ENCODE measurements around the gene LAMC1. TPM values are rescaled to one million over a fixed set of nuclear protein-coding genes. Genes with fewer than 3 reads are reported as not detected.

The LAMC1 gene
- total and polyA plus RNA-seq, 10 of the 15 experiments (the other 5 are each of a cell fraction or from before 2014, with no cell fraction given) = 4.6 to 51.4 (median 25.6) TPM

- H3K4me3 ChIP-seq = no peak overlapping the region
- H3K4me2 ChIP-seq (ENCODE audit: control insufficient read depth, insufficient read depth) = no peak overlapping the region
- in situ Hi-C loops (cut with MboI) (no loop called here), intact Hi-C loops (cut with micrococcal nuclease; ENCODE audit: unreplicated experiment) (no loop called here)
- DNase-seq (ENCODE audit: low read depth, low spot score) = no peak
- H3K9ac ChIP-seq (ENCODE audit: control insufficient read depth, insufficient read depth, low read length) = no peak overlapping the region
- no TSS peak for BruUV-seq (replicated peaks)
- no peaks in the 10 kb centered on the region for H3K27me3 ChIP-seq (replicated peaks in 1 of 2; ENCODE audit: control insufficient read depth in 2 of 2, insufficient read depth in 2 of 2, low read length in 1 of 2)
- ChIA-PET RAD21 (ENCODE audit: unreplicated experiment) (interaction anchor here (0.8 to 1.3 kb wide), 4 partner anchors 113 to 483 kb away, joined by 3 to 4 read pairs (median 3); no protein-coding TSS in a partner anchor), POLR2A (no interaction called here), CTCF (interaction anchor here (1.0 to 1.3 kb wide), 2 partner anchors 88 to 177 kb away, joined by 4 read pairs; no protein-coding TSS in a partner anchor), SMC1A (ENCODE audit: uncharacterized antibody, unreplicated experiment) (interaction anchor here (0.7 to 1.0 kb wide), 3 partner anchors 19 to 174 kb away, joined by 3 to 4 read pairs (median 3); no protein-coding TSS in a partner anchor)
- no peak overlapping the region for H2AFZ ChIP-seq (ENCODE audit: control insufficient read depth, low read depth, low read length)
- no peak for ATAC-seq
- no peaks in the 10 kb centered on the region for H3K9me3 ChIP-seq (replicated peaks; ENCODE audit: control insufficient read depth, insufficient read depth, low read length)
- TF ChIP-seq SUZ12 (IDR thresholded peaks at IDR 0.05; ENCODE audit: unreplicated experiment) (no peak), ZZZ3 (IDR thresholded peaks at IDR 0.05; ENCODE audit: control insufficient read depth, insufficient read length, low read depth) (no peak), ZBTB33 (IDR thresholded peaks at IDR 0.05) (no peak), ZNF384 (IDR thresholded peaks at IDR 0.05; ENCODE audit: borderline replicate concordance, low read depth, low read length) (no peak), E2F8 (IDR thresholded peaks at IDR 0.05; ENCODE audit: low read depth, partially characterized antibody) (no peak), IRF5 (IDR thresholded peaks at IDR 0.05; ENCODE audit: borderline replicate concordance) (no peak), BRCA1 (IDR thresholded peaks at IDR 0.05; ENCODE audit: low read depth, low read length) (no peak), TARDBP (IDR thresholded peaks at IDR 0.05; ENCODE audit: borderline replicate concordance) (no peak), CBX5 (IDR thresholded peaks at IDR 0.05; ENCODE audit: low read depth) (no peak), KLF5 (IDR thresholded peaks at IDR 0.05; ENCODE audit: partially characterized antibody) (no peak), E4F1 (IDR thresholded peaks at IDR 0.05; ENCODE audit: borderline replicate concordance, partially characterized antibody) (no peak), IRF3 (IDR thresholded peaks at IDR 0.05) (no peak), FOS (IDR thresholded peaks at IDR 0.05; ENCODE audit: borderline replicate concordance, extremely low read depth, insufficient read length) (no peak)
- WGBS (ENCODE audit: insufficient coverage, insufficient replicate concordance, low lambda C conversion rate, missing lambda C conversion rate) = 58% methylated on average over 4 of the region's 4 CpGs
- H3K79me2 ChIP-seq (ENCODE audit: control insufficient read depth, insufficient read depth, low read length) = no peaks in the 10 kb centered on the region
- H4K20me1 ChIP-seq (ENCODE audit: control insufficient read depth, insufficient read depth) = no peaks in the 10 kb centered on the region
- H3K4me1 ChIP-seq (ENCODE audit: control insufficient read depth, insufficient read depth, low read length) = no peaks in the 10 kb centered on the region; the same call in 1 of the 2 replicates
- no peak for FAIRE-seq
- peaks cover 6 to 13% of the 10 kb centered on the region in 2 experiments; a peak in 3 of 4 replicates for H3K36me3 ChIP-seq (ENCODE audit: control insufficient read depth in 2 of 2, insufficient read depth in 2 of 2, low read length in 1 of 2)
- no peak overlapping the region for H3K27ac ChIP-seq (ENCODE audit: control insufficient read depth, insufficient read depth)
Observed at GRCh38 chr1:183139281-183139942, 116.2 kb downstream of the LAMC1 start.
